ENCODE measurements around the gene ALG9. TPM values are rescaled to one million over a fixed set of nuclear protein-coding genes. Genes with fewer than 3 reads are reported as not detected.

ALG9 gene
- polyA plus RNA-seq, 12 donors, result 18.9 to 38.9 (median 32.4) TPM; not detected in 1

Other genes starting within 250 kb of the ALG9 start
- gene PPP2R1B, start 105.2 kb downstream of the ALG9 start, polyA plus RNA-seq (ENCODE audit: insufficient read length in 12 of 12), result 10 to 100 TPM in 10 of 12 donors, 1 to 10 TPM in 1, not detected in 1; 9.0 to 16.4 (median 13.7) TPM
- gene FDXACB1, start 7.6 kb upstream of the ALG9 start, polyA plus RNA-seq (ENCODE audit: insufficient read length in 12 of 12), result 1 to 10 TPM in 10 of 12 donors, not detected in 2; 1.5 to 3.1 (median 2.3) TPM
- 10 to 100 TPM in 10 of 12 donors, not detected in 2; 14.7 to 37.2 (median 19.7) TPM for gene CFAP68, start 8.0 kb upstream of the ALG9 start, polyA plus RNA-seq (ENCODE audit: insufficient read length in 12 of 12)
- gene CRYAB, start 40.2 kb upstream of the ALG9 start, polyA plus RNA-seq (ENCODE audit: insufficient read length in 12 of 12), result 100 to 1,000 TPM in 11 of 12 donors, not detected in 1; 267 to 838 (median 710) TPM
- gene HSPB2, start 41.2 kb upstream of the ALG9 start, polyA plus RNA-seq (ENCODE audit: insufficient read length in 12 of 12), result 10 to 100 TPM in 10 of 12 donors, 1 to 10 TPM in 1, not detected in 1; 8.3 to 92.5 (median 77.4) TPM
- 1 to 10 TPM in 9 of 12 donors, under 1 TPM in 1, not detected in 2; 0.88 to 4.8 (median 3.0) TPM for gene C11orf52, start 47.3 kb upstream of the ALG9 start, polyA plus RNA-seq (ENCODE audit: insufficient read length in 12 of 12)
- 10 to 100 TPM in 11 of 12 donors, not detected in 1; 16.5 to 27.2 (median 20.5) TPM for gene DIXDC1, start 65.8 kb upstream of the ALG9 start, polyA plus RNA-seq (ENCODE audit: insufficient read length in 12 of 12)
- gene DLAT, start 153.8 kb upstream of the ALG9 start, polyA plus RNA-seq (ENCODE audit: insufficient read length in 12 of 12), result 10 to 100 TPM in 11 of 12 donors, not detected in 1; 28.1 to 50.9 (median 41.8) TPM
- 1 to 10 TPM in 9 of 12 donors, under 1 TPM in 1, not detected in 2; 0.72 to 4.1 (median 1.2) TPM for gene PIH1D2, start 202.4 kb upstream of the ALG9 start, polyA plus RNA-seq (ENCODE audit: insufficient read length in 12 of 12)
- gene NKAPD1, start 202.7 kb upstream of the ALG9 start, polyA plus RNA-seq (ENCODE audit: insufficient read length in 12 of 12), result 10 to 100 TPM in 11 of 12 donors, not detected in 1; 18.4 to 56.7 (median 30.3) TPM
- 10 to 100 TPM in 11 of 12 donors, not detected in 1; 21.0 to 63.8 (median 51.7) TPM for gene TIMM8B, start 215.2 kb upstream of the ALG9 start, polyA plus RNA-seq (ENCODE audit: insufficient read length in 12 of 12)
- gene SDHD, start 215.3 kb upstream of the ALG9 start, polyA plus RNA-seq (ENCODE audit: insufficient read length in 12 of 12), result 100 to 1,000 TPM in 7 of 12 donors, 10 to 100 TPM in 4, not detected in 1; 52.2 to 127 (median 109) TPM